Activated T-cell treated with anti-CD3 and anti-CD28 coated beads for 4 hours (primary cell): ENCODE measurements around the gene LDLRAD4.

Experiments
- DNase-seq: peaks from one replicate; pipeline ENCODE4 v3.0.0-alpha.2; 2020

Gene LDLRAD4

GRCh38 chr18:13206301-13206700 is 12.3 kb upstream of the LDLRAD4 start:
- DNase-seq: no peak

GRCh38 chr18:13207294-13207693 is 11.3 kb upstream of the LDLRAD4 start:
- no peak for DNase-seq

GRCh38 chr18:13211534-13211933 is 7.0 kb upstream of the LDLRAD4 start:
- no peak for DNase-seq

- no peak for DNase-seq
Observed at GRCh38 chr18:13213036-13213795, 5.3 kb upstream of the LDLRAD4 start.

- no peak for DNase-seq
Observed at GRCh38 chr18:13214609-13215008, 4.0 kb upstream of the LDLRAD4 start.

GRCh38 chr18:13216092-13216582 is 2.4 kb upstream of the LDLRAD4 start:
- DNase-seq: peak; percentile 27

- peak; percentile 23 for DNase-seq
Observed at GRCh38 chr18:13216711-13217465, 1.7 kb upstream of the LDLRAD4 start.

GRCh38 chr18:13217466-13217961 is 1.0 kb upstream of the LDLRAD4 start:
- DNase-seq: peak; percentile 30

- no peak for DNase-seq
Observed at GRCh38 chr18:13217971-13218367, 591 bp upstream of the LDLRAD4 start.

- DNase-seq: no peak
Observed at GRCh38 chr18:13218997-13219396, 437 bp downstream of the LDLRAD4 start.

GRCh38 chr18:13219593-13220159 is 1.1 kb downstream of the LDLRAD4 start:
- no peak for DNase-seq

- DNase-seq: no peak
Observed at GRCh38 chr18:13220361-13220991, 1.9 kb downstream of the LDLRAD4 start.

- DNase-seq: no peak
Observed at GRCh38 chr18:13221869-13222855, 3.6 kb downstream of the LDLRAD4 start.

GRCh38 chr18:13222856-13223281 is 4.3 kb downstream of the LDLRAD4 start:
- DNase-seq: no peak

GRCh38 chr18:13223311-13224143 is 5.0 kb downstream of the LDLRAD4 start:
- no peak for DNase-seq

- DNase-seq: no peak
Observed at GRCh38 chr18:13225261-13225660, 6.7 kb downstream of the LDLRAD4 start.

GRCh38 chr18:13226533-13227144 is 8.1 kb downstream of the LDLRAD4 start:
- no peak for DNase-seq

- DNase-seq: no peak
Observed at GRCh38 chr18:13227910-13228309, 9.3 kb downstream of the LDLRAD4 start.

GRCh38 chr18:13229001-13229671 is 10.6 kb downstream of the LDLRAD4 start:
- no peak for DNase-seq

- no peak for DNase-seq
Observed at GRCh38 chr18:13231151-13231550, 12.6 kb downstream of the LDLRAD4 start.
